HepG2 (cell line): ENCODE data around the gene VRK2. TPM values are rescaled to one million over a fixed set of nuclear protein-coding genes. Genes with fewer than 3 reads are reported as not detected.

Experiments
- ARID2 ChIP-seq: sonication (generic); formaldehyde crosslinking; IDR thresholded peaks from 2 replicates; pipeline ENCODE4 v1.8.1; 2022; ENCODE audit warnings: mild to moderate bottlenecking, missing genetic modification reagents, borderline replicate concordance
- BORCS8-MEF2B ChIP-seq: sonication (generic); formaldehyde crosslinking; IDR thresholded peaks from 2 replicates; pipeline ENCODE4 v1.8.0; 2022; ENCODE audit warnings: mild to moderate bottlenecking, missing genetic modification reagents
- CHD4 ChIP-seq: fragments of 200-600 bp; sonication (generic); IDR thresholded peaks from 2 replicates; pipeline ENCODE4 v1.7.0; 2017; ENCODE audit warnings: mild to moderate bottlenecking, low read length, borderline replicate concordance
- ELF3 ChIP-seq: IDR thresholded peaks from 2 replicates; pipeline ENCODE4 v1.6.1; 2016; ENCODE audit warnings: missing genetic modification reagents, missing compliant biosample characterization
- EP300 ChIP-seq, 3 experiments: sonication (generic) in 1 of 3; formaldehyde crosslinking in 1 of 3; IDR thresholded peaks; 2 replicates each; pipeline versions ENCODE4 v1.5.1 to v1.6.1; 2011 to 2020; ENCODE audit warnings: low read depth in 2 of 3, low read length in 2 of 3, borderline replicate concordance in 1 of 3, improper control_type of control experiment in 1 of 3, mild to moderate bottlenecking in 1 of 3, missing genetic modification reagents in 1 of 3, moderate library complexity in 1 of 3
- LRRFIP1 ChIP-seq: sonication (generic); formaldehyde crosslinking; conservative IDR thresholded peaks from 2 replicates; pipeline ENCODE4 v1.4.0; 2020; ENCODE audit warnings: missing genetic modification reagents
- RARG ChIP-seq: sonication (generic); formaldehyde crosslinking; IDR thresholded peaks from 2 replicates; pipeline ENCODE4 v1.4.0; 2020; ENCODE audit warnings: low read depth, mild to moderate bottlenecking, missing genetic modification reagents
- RXRB ChIP-seq: IDR thresholded peaks from 2 replicates; pipeline ENCODE4 v1.6.1; 2016; ENCODE audit warnings: borderline replicate concordance, missing genetic modification reagents, missing compliant biosample characterization
- SNAPC4 ChIP-seq: sonication (generic); formaldehyde crosslinking; IDR thresholded peaks from 2 replicates; pipeline ENCODE4 v1.4.0; 2020; ENCODE audit warnings: mild to moderate bottlenecking, missing genetic modification reagents
- TBX2 ChIP-seq: sonication (generic); formaldehyde crosslinking; IDR thresholded peaks from 2 replicates; pipeline ENCODE4 v1.5.0; 2020; ENCODE audit warnings: missing genetic modification reagents, mild to moderate bottlenecking, borderline replicate concordance
- ZBTB25 ChIP-seq: IDR thresholded peaks from 2 replicates; pipeline ENCODE4 v1.6.1; 2018; ENCODE audit warnings: missing genetic modification reagents
- ZNF550 ChIP-seq: sonication (generic); formaldehyde crosslinking; IDR thresholded peaks from 2 replicates; pipeline ENCODE4 v1.4.0; 2020; ENCODE audit warnings: mild to moderate bottlenecking, missing genetic modification reagents, borderline replicate concordance
- ZNF558 ChIP-seq: sonication (generic); formaldehyde crosslinking; IDR thresholded peaks from 2 replicates; pipeline ENCODE4 v1.9.0; 2022; ENCODE audit warnings: mild to moderate bottlenecking, missing genetic modification reagents, borderline replicate concordance
- ZNF562 ChIP-seq: sonication (generic); formaldehyde crosslinking; IDR thresholded peaks from 2 replicates; pipeline ENCODE4 v1.8.0; 2022; ENCODE audit warnings: missing genetic modification reagents, borderline replicate concordance
- ZSCAN12 ChIP-seq: sonication (generic); formaldehyde crosslinking; IDR thresholded peaks from 2 replicates; pipeline ENCODE4 v1.9.0; 2021; ENCODE audit warnings: mild to moderate bottlenecking, missing genetic modification reagents
- polyA plus RNA-seq, 8 experiments: library from polyadenylated mRNA; depleted of rRNA in 3 of 8; stranded (reverse) in 7 of 8; unstranded in 1 of 8; fragments of >200 nt; fragmentation: Illumina TruSeq in 4 of 8; extraction: Trizol in 4 of 8; gene quantifications; 2 replicates each; pipeline versions ENCODE4 v1.2.1 to v1.2.3, GENCODE V29; 2011 to 2016; ENCODE audit warnings: low read depth in 4 of 8, missing spikeins in 1 of 8, mixed read lengths in 1 of 8; ENCODE audit not compliant: insufficient read depth in 1 of 8
- total RNA-seq, 5 experiments: library from RNA; depleted of rRNA; stranded (reverse); fragments of >200 nt; fragmentation: Illumina TruSeq; extraction: Trizol; gene quantifications; 2 replicates each; pipeline ENCODE4 v1.2.3, GENCODE V29; 2016; ENCODE audit warnings: low read depth in 1 of 5

VRK2 gene
- total and polyA plus RNA-seq, 2 of the 13 experiments (the other 11 are each of a cell fraction or from before 2014, with no cell fraction given): 13.3 to 29.1 TPM

GRCh38 chr2:58046585-58047372 lies at the start of gene VRK2 (continued):
- TF ChIP-seq SNAPC4 (CRISPR knock-in tag): peak; percentile 95
- TF ChIP-seq ARID2 (CRISPR knock-in tag): no peak
- TF ChIP-seq ZNF558: peak; percentile 98
- TF ChIP-seq RARG (CRISPR knock-in tag): peak; percentile 96; the same call in 1 of the 2 replicates
- TF ChIP-seq ZNF550 (CRISPR knock-in tag): 0 out of 2 replicates have a peak, but pooled peaks have one; percentile 61
- 0 out of 4 replicates have a peak, but pooled peaks have one; percentile 7 to 11 for TF ChIP-seq EP300 (IDR thresholded peaks at IDR 0.05; ENCODE audit: low read depth in 2 of 2, low read length in 2 of 2)
- TF ChIP-seq EP300 (CRISPR knock-in tag; IDR thresholded peaks at IDR 0.05; ENCODE audit: borderline replicate concordance): peak; percentile 61; the same call in 1 of the 2 replicates
- peak; percentile 62 for TF ChIP-seq RXRB (CRISPR knock-in tag)
- no peak; the same call in 1 of the 2 replicates for TF ChIP-seq LRRFIP1 (CRISPR knock-in tag)
- peak; percentile 57 for TF ChIP-seq ELF3
- peak; percentile 95 for TF ChIP-seq TBX2 (CRISPR knock-in tag)
- peak; percentile 69; the same call in 1 of the 2 replicates for TF ChIP-seq ZBTB25
- TF ChIP-seq ZSCAN12 (CRISPR knock-in tag): peak; percentile 90
- TF ChIP-seq CHD4: no peak
- TF ChIP-seq ZNF562 (CRISPR knock-in tag): peak; percentile 92
- peak; percentile 93 for TF ChIP-seq BORCS8-MEF2B (CRISPR knock-in tag)
